ENCODE results near the gene CLRN3. TPM values are rescaled to one million over a fixed set of nuclear protein-coding genes. Genes with fewer than 3 reads are reported as not detected.

Gene CLRN3
- total RNA-seq, 4 donors from 2014 or later, result not detected

DNA sequence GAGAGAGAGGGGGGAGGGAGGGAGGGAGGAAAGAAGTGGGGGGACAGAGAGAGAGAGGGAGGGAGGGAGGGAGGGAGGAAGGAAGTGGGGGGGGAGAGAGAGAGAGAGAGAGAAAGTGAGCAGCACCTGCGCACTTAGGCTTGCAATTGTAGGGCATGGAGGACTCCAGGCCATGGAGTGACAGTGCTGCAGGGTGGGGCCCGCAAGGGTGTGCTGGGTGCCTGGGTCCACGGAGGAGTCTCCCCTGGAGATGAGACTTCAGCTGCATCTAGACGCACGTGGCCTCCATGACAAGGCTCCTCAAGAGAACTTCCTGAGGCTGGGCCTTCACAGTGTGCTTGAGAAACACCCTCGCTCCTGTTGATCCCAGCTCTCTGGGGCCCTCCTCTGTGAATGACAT lies 44.5 kb downstream of the CLRN3 start:
- no peaks in the 10 kb centered on the region for H3K9me3 ChIP-seq
- TF ChIP-seq CTCF (IDR thresholded peaks at IDR 0.05) (no peak), POLR2A (IDR thresholded peaks at IDR 0.05) (no peak)
- H3K36me3 ChIP-seq, result no peaks in the 10 kb centered on the region
- H3K4me1 ChIP-seq, result no peaks in the 10 kb centered on the region
- H3K4me3 ChIP-seq, result no peak overlapping the region
- no peak overlapping the region for H3K27ac ChIP-seq
- no peak for DNase-seq
- intact Hi-C loops (cut with DNase I; ENCODE audit: low total_unique reads), result no loop called here
- no peaks in the 10 kb centered on the region for H3K27me3 ChIP-seq

- TF ChIP-seq CTCF (IDR thresholded peaks at IDR 0.05) (no peak), POLR2A (IDR thresholded peaks at IDR 0.05) (no peak)
- H3K27ac ChIP-seq, result no peak overlapping the region
- H3K9me3 ChIP-seq, result no peaks in the 10 kb centered on the region
- H3K36me3 ChIP-seq, result no peaks in the 10 kb centered on the region
- DNase-seq, result no peak
- no peak overlapping the region for H3K4me3 ChIP-seq
- intact Hi-C loops (cut with DNase I; ENCODE audit: low total_unique reads), result no loop called here
- H3K4me1 ChIP-seq, result no peaks in the 10 kb centered on the region
- H3K27me3 ChIP-seq, result no peaks in the 10 kb centered on the region
These were observed 47.0 kb downstream of the CLRN3 start for GRCh38 chr10:127845756-127846155.

DNA sequence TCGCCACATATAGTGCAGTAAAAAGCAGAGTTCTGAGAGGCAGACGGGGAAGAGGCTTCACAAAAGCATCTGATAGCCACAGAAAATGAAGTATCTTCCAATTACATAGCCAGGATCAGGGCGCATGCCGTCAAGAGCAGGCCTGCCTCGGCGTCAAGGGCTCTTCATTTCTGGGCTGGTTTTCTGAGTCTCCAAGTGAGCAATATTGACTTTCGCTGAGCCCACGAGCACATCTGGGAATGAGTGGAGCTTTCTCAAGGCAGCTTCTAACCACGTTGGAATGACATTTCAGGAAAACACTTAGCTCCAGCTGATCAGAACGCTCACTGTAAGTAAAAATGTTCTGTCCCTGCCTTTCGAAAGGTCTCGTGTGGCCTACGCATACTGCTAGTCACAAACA lies 51.9 kb downstream of the CLRN3 start:
- H3K4me1 ChIP-seq, result no peaks in the 10 kb centered on the region
- no peak for TF ChIP-seq POLR2A (IDR thresholded peaks at IDR 0.05)
- TF ChIP-seq CTCF (IDR thresholded peaks at IDR 0.05), result no peak
- intact Hi-C loops (cut with DNase I; ENCODE audit: low total_unique reads), result no loop called here
- H3K4me3 ChIP-seq, result no peak overlapping the region
- H3K36me3 ChIP-seq, result no peaks in the 10 kb centered on the region
- no peak overlapping the region for H3K27ac ChIP-seq
- no peaks in the 10 kb centered on the region for H3K9me3 ChIP-seq
- no peaks in the 10 kb centered on the region for H3K27me3 ChIP-seq
- DNase-seq, result no peak

GRCh38 chr10:127836966-127837365 lies 55.8 kb downstream of the CLRN3 start:
- intact Hi-C loops (cut with DNase I; ENCODE audit: low total_unique reads), result no loop called here
- DNase-seq, result no peak
- Histone ChIP-seq H3K9me3 (no peaks in the 10 kb centered on the region), H3K4me3 (no peak overlapping the region), H3K36me3 (no peaks in the 10 kb centered on the region), H3K27ac (no peak overlapping the region), H3K27me3 (no peaks in the 10 kb centered on the region), H3K4me1 (no peaks in the 10 kb centered on the region)
- no peak for TF ChIP-seq POLR2A (IDR thresholded peaks at IDR 0.05)
- no peak for TF ChIP-seq CTCF (IDR thresholded peaks at IDR 0.05)

DNA sequence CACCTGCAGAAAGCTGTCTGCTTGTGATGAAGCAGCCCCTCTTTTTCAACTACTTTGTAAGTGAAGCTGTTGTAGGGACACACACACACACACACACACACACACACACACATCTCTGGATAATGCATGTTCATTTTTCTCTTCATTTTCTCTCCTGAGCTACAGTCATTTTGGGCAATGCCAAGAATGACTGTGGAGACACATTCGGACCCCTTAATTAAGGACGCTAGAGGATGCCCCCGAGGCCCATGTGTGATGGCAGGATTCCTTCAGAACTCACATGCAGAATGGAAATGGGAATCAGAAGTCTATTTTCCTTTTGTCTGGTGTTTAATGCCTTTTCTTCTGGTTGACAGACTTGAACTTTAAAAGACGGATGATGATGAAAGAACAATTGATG lies 56.6 kb downstream of the CLRN3 start:
- no peak overlapping the region for H3K4me3 ChIP-seq
- no peak overlapping the region for H3K27ac ChIP-seq
- intact Hi-C loops (cut with DNase I; ENCODE audit: low total_unique reads), result no loop called here
- H3K27me3 ChIP-seq, result no peaks in the 10 kb centered on the region
- H3K36me3 ChIP-seq, result no peaks in the 10 kb centered on the region
- H3K4me1 ChIP-seq, result no peaks in the 10 kb centered on the region
- TF ChIP-seq CTCF (IDR thresholded peaks at IDR 0.05) (no peak), POLR2A (IDR thresholded peaks at IDR 0.05) (no peak)
- H3K9me3 ChIP-seq, result no peaks in the 10 kb centered on the region
- no peak for DNase-seq

All from uterus (tissue), 4 donors.